ENCODE results near the gene ACOT7. TPM values are rescaled to one million over a fixed set of nuclear protein-coding genes. Genes with fewer than 3 reads are reported as not detected.

The ACOT7 gene
- total RNA-seq, 2 experiments from 2014 or later = 23.4 to 53.6 TPM

DNA sequence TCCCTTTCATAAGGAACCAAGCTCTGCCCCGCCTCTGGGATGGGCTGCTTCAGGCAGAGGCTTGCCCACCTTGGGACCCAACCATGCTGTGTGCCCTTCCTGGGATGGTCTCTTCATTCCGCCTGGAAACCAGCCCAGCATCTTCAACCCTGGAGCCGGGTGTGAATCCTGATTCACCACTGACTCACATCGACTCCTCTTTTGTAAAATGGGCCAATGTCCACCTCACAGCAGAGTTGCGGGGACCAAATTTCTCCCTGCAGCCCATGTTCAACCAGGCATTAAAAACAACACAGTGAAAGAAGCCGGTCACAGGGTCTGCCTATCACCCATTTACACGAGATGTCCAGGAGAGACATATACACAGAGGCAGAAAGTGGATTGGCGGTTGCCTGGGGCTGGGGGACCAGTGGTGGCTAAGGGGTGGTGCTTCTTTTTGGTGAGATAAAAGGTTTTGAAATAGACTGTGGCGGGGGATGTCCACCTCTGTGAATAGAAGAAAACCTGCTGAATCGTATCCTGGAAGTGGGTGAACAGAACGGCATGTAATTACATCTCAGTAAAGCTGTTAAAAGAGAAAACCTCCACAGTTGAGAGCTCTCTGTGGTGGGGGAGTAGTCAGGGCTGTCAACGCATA, 125.8 kb downstream of the ACOT7 start:
- ChIA-PET CTCF (ENCODE audit: unreplicated experiment) (no interaction called here), POLR2A (no interaction called here)
- Histone ChIP-seq H4K20me1 (ENCODE audit: insufficient read depth, low read length) (no peaks in the 10 kb centered on the region), H3K4me1 (ENCODE audit: insufficient read depth, low read length, poor library complexity, severe bottlenecking) (no peaks in the 10 kb centered on the region), H2AFZ (ENCODE audit: low read length) (no peak overlapping the region), H3K9me2 (ENCODE audit: insufficient read depth, low read length) (no peaks in the 10 kb centered on the region), H3K36me3 (ENCODE audit: insufficient read depth, low read length) (no peaks in the 10 kb centered on the region), H3K9me3 (ENCODE audit: low read length) (no peaks in the 10 kb centered on the region), H3K4me2 (ENCODE audit: low read length) (no peak overlapping the region), H3K4me3 (ENCODE audit: low read depth, low read length, poor library complexity, severe bottlenecking) (no peak overlapping the region), H3K79me2 (ENCODE audit: insufficient read depth, low read depth, low read length) (no peaks in the 10 kb centered on the region), H3K27ac (ENCODE audit: low read depth, low read length, poor library complexity, severe bottlenecking) (no peak overlapping the region)
- no peak for DNase-seq (ENCODE audit: low spot score)
- intact Hi-C loops (cut with micrococcal nuclease; ENCODE audit: unreplicated experiment) = no loop called here
- no TSS peak for BruUV-seq (replicated peaks)
- TF ChIP-seq EZH2phosphoT487 (IDR thresholded peaks at IDR 0.05; ENCODE audit: borderline replicate concordance, low read depth, low read length) = no peak
- TF ChIP-seq, protein P1, sequence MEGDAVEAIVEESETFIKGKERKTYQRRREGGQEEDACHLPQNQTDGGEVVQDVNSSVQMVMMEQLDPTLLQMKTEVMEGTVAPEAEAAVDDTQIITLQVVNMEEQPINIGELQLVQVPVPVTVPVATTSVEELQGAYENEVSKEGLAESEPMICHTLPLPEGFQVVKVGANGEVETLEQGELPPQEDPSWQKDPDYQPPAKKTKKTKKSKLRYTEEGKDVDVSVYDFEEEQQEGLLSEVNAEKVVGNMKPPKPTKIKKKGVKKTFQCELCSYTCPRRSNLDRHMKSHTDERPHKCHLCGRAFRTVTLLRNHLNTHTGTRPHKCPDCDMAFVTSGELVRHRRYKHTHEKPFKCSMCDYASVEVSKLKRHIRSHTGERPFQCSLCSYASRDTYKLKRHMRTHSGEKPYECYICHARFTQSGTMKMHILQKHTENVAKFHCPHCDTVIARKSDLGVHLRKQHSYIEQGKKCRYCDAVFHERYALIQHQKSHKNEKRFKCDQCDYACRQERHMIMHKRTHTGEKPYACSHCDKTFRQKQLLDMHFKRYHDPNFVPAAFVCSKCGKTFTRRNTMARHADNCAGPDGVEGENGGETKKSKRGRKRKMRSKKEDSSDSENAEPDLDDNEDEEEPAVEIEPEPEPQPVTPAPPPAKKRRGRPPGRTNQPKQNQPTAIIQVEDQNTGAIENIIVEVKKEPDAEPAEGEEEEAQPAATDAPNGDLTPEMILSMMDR (conservative IDR thresholded peaks at IDR 0.05; ENCODE audit: low read length) = no peak

DNA sequence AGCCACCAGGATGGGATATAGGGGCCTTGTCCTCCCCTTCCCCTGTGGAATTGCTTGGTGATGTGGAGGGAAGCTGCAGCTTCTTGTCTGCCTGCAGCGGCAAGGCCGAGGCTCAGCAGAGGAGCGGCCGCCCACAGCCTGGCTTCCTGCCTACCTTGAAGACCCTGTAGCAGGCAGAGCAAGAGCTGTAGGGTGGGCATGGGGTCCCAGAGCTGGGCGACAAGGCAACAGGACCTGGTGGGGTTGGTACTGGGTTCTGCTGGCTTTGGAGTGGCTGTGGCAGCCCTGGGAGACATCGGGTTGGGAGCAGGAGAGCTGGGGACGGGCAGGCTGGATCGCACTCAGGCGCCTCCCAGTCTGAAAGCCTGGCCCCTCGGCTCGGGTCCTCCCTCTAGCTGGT, 126.9 kb downstream of the ACOT7 start:
- CTCF ChIA-PET (ENCODE audit: unreplicated experiment) = interaction anchor here (0.6 kb wide), 1 partner anchor 1363 kb away, joined by 7 read pairs; no protein-coding TSS in a partner anchor
- no peak overlapping the region for H2AFZ ChIP-seq (ENCODE audit: low read length)
- H4K20me1 ChIP-seq (ENCODE audit: insufficient read depth, low read length) = no peaks in the 10 kb centered on the region
- POLR2A ChIA-PET = no interaction called here
- no peak overlapping the region for H3K4me3 ChIP-seq (ENCODE audit: low read depth, low read length, poor library complexity, severe bottlenecking)
- no peaks in the 10 kb centered on the region for H3K36me3 ChIP-seq (ENCODE audit: insufficient read depth, low read length)
- TF ChIP-seq EZH2phosphoT487 (IDR thresholded peaks at IDR 0.05; ENCODE audit: borderline replicate concordance, low read depth, low read length) = no peak
- TF ChIP-seq, protein P1 (conservative IDR thresholded peaks at IDR 0.05; ENCODE audit: low read length) = no peak
- H3K4me1 ChIP-seq (ENCODE audit: insufficient read depth, low read length, poor library complexity, severe bottlenecking) = no peaks in the 10 kb centered on the region
- H3K79me2 ChIP-seq (ENCODE audit: insufficient read depth, low read depth, low read length) = no peaks in the 10 kb centered on the region
- no peaks in the 10 kb centered on the region for H3K9me3 ChIP-seq (ENCODE audit: low read length)
- BruUV-seq (replicated peaks) = no TSS peak
- no peaks in the 10 kb centered on the region for H3K9me2 ChIP-seq (ENCODE audit: insufficient read depth, low read length)
- intact Hi-C loops (cut with micrococcal nuclease; ENCODE audit: unreplicated experiment) = no loop called here
- H3K4me2 ChIP-seq (ENCODE audit: low read length) = no peak overlapping the region
- DNase-seq (ENCODE audit: low spot score) = no peak
- H3K27ac ChIP-seq (ENCODE audit: low read depth, low read length, poor library complexity, severe bottlenecking) = no peak overlapping the region

DNA sequence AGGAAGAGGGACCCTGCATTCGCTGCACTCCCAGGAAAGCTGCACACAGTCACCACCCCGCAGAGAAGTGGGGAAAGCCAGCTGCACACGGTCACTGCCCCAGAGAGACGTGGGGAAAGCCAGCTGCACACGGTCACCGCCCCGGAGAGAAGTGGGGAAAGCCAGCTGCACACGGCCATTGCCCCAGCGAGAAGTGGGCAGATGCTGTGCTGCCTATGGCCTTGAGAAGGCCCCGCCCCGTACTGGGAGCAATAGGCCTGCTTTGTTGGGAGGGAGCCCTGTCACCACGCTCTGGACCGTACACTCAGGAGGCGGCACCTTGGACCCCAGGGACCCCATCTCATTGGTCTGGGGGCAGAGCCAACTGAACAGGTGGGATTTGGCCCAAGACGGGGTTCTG, 128.4 kb downstream of the ACOT7 start:
- TF ChIP-seq, protein P1 (conservative IDR thresholded peaks at IDR 0.05; ENCODE audit: low read length) = no peak
- no peak for TF ChIP-seq EZH2phosphoT487 (IDR thresholded peaks at IDR 0.05; ENCODE audit: borderline replicate concordance, low read depth, low read length)
- POLR2A ChIA-PET = no interaction called here
- H3K79me2 ChIP-seq (ENCODE audit: insufficient read depth, low read depth, low read length) = no peaks in the 10 kb centered on the region
- DNase-seq (ENCODE audit: low spot score) = no peak
- no peaks in the 10 kb centered on the region for H3K36me3 ChIP-seq (ENCODE audit: insufficient read depth, low read length)
- CTCF ChIA-PET (ENCODE audit: unreplicated experiment) = no interaction called here
- no peak overlapping the region for H2AFZ ChIP-seq (ENCODE audit: low read length)
- intact Hi-C loops (cut with micrococcal nuclease; ENCODE audit: unreplicated experiment) = no loop called here
- BruUV-seq (replicated peaks) = no TSS peak
- peaks cover 4% of the 10 kb centered on the region for H3K4me1 ChIP-seq (ENCODE audit: insufficient read depth, low read length, poor library complexity, severe bottlenecking)
- H3K27ac ChIP-seq (ENCODE audit: low read depth, low read length, poor library complexity, severe bottlenecking) = no peak overlapping the region
- no peaks in the 10 kb centered on the region for H3K9me3 ChIP-seq (ENCODE audit: low read length)
- no peak overlapping the region for H3K4me3 ChIP-seq (ENCODE audit: low read depth, low read length, poor library complexity, severe bottlenecking)
- H3K9me2 ChIP-seq (ENCODE audit: insufficient read depth, low read length) = no peaks in the 10 kb centered on the region
- no peaks in the 10 kb centered on the region for H4K20me1 ChIP-seq (ENCODE audit: insufficient read depth, low read length)
- no peak overlapping the region for H3K4me2 ChIP-seq (ENCODE audit: low read length)

Data from OCI-LY7 (cell line).